Upper lobe of right lung (tissue), 1 donor: ENCODE results near the gene TMEM9. TPM values are rescaled to one million over a fixed set of nuclear protein-coding genes. Genes with fewer than 3 reads are reported as not detected.

Experiments used
- ATAC-seq: fragments of 200-7000 bp; cut with Tn5 transposase; one replicate; pipeline ENCODE4 v1.9.1; 2020; ENCODE audit warnings: mild to moderate bottlenecking, moderate library complexity
- DNase-seq: peaks from one replicate; pipeline ENCODE4 v3.0.0-alpha.2; 2020
- H3K27ac ChIP-seq: fragments of 200-600 bp; one replicate; pipeline ENCODE4 v1.8.0; 2022
- H3K27me3 ChIP-seq: fragments of 200-600 bp; one replicate; pipeline ENCODE4 v1.8.0; 2022; ENCODE audit warnings: mild to moderate bottlenecking
- H3K36me3 ChIP-seq: fragments of 200-600 bp; one replicate; pipeline ENCODE4 v1.8.0; 2022
- H3K4me1 ChIP-seq: fragments of 200-600 bp; one replicate; pipeline ENCODE4 v1.8.0; 2022
- H3K4me3 ChIP-seq: fragments of 200-600 bp; one replicate; pipeline ENCODE4 v1.8.0; 2022; ENCODE audit warnings: mild to moderate bottlenecking
- H3K9me3 ChIP-seq: fragments of 200-600 bp; one replicate; pipeline ENCODE4 v1.8.0; 2022
- CTCF ChIP-seq: fragments of 200-600 bp; IDR thresholded peaks from one replicate; pipeline ENCODE4 v1.8.0; 2022; ENCODE audit warnings: antibody characterized with exemption
- intact Hi-C: fragments of 100-400 bp; cut with DNase I; formaldehyde crosslinking; loops from one replicate; pipeline ENCODE4 v1.11.0; 2022
- total RNA-seq: library from RNA; stranded (reverse); fragmentation: NEBNext Ultra II Directional; extraction: Animal tissue kit (Norgen Biotek cat#: 25700); gene quantifications from one replicate; pipeline ENCODE4 v1.2.1, GENCODE V29; 2021
- donor health status: DM: no; HTN: yes; CAD: no; lungs with severe emphysema.

Gene TMEM9
- total RNA-seq, 1 donor from 2014 or later: 59.3 TPM

GRCh38 chr1:201157949-201158348 is 3.7 kb upstream of the TMEM9 start:
- TF ChIP-seq CTCF: no peak
- no peaks in the 10 kb centered on the region for H3K9me3 ChIP-seq
- no peak for ATAC-seq
- H3K27ac ChIP-seq: no peak overlapping the region
- H3K4me3 ChIP-seq: no peak overlapping the region
- no peaks in the 10 kb centered on the region for H3K27me3 ChIP-seq
- H3K4me1 ChIP-seq: peaks cover 11% of the 10 kb centered on the region
- intact Hi-C loops: no loop called here
- H3K36me3 ChIP-seq: no peaks in the 10 kb centered on the region
- DNase-seq: no peak

GRCh38 chr1:201156819-201157218 is 2.5 kb upstream of the TMEM9 start:
- H3K27me3 ChIP-seq: no peaks in the 10 kb centered on the region
- H3K36me3 ChIP-seq: no peaks in the 10 kb centered on the region
- H3K4me1 ChIP-seq: peaks cover 13% of the 10 kb centered on the region
- no peaks in the 10 kb centered on the region for H3K9me3 ChIP-seq
- DNase-seq (no peak), ATAC-seq (no peak)
- intact Hi-C loops: no loop called here
- H3K4me3 ChIP-seq: no peak overlapping the region
- TF ChIP-seq CTCF: no peak
- H3K27ac ChIP-seq: no peak overlapping the region

GRCh38 chr1:201156346-201156745 is 2.1 kb upstream of the TMEM9 start:
- TF ChIP-seq CTCF: no peak
- Histone ChIP-seq H3K27me3 (no peaks in the 10 kb centered on the region), H3K4me3 (no peak overlapping the region), H3K9me3 (no peaks in the 10 kb centered on the region), H3K36me3 (peaks cover 4% of the 10 kb centered on the region), H3K4me1 (peaks cover 13% of the 10 kb centered on the region), H3K27ac (no peak overlapping the region)
- intact Hi-C loops: no loop called here
- ATAC-seq: no peak
- DNase-seq: no peak

GRCh38 chr1:201155354-201155753 is 1.1 kb upstream of the TMEM9 start:
- H3K27me3 ChIP-seq: no peaks in the 10 kb centered on the region
- intact Hi-C loops: no loop called here
- DNase-seq (no peak), ATAC-seq (no peak)
- no peak for TF ChIP-seq CTCF
- no peaks in the 10 kb centered on the region for H3K9me3 ChIP-seq
- H3K36me3 ChIP-seq: peaks cover 8% of the 10 kb centered on the region
- no peak overlapping the region for H3K4me3 ChIP-seq
- H3K27ac ChIP-seq: no peak overlapping the region
- H3K4me1 ChIP-seq: peaks cover 13% of the 10 kb centered on the region

- Histone ChIP-seq H3K4me3 (peak overlapping the region; percentile 82), H3K36me3 (peaks cover 10% of the 10 kb centered on the region), H3K27ac (peak overlapping the region; percentile 86), H3K4me1 (peaks cover 13% of the 10 kb centered on the region), H3K9me3 (no peaks in the 10 kb centered on the region), H3K27me3 (no peaks in the 10 kb centered on the region)
- intact Hi-C loops: loop anchor here (2.0 kb wide), 1 partner anchor 29 kb away; no protein-coding TSS in a partner anchor
- ATAC-seq: peak; percentile 82
- no peak for DNase-seq
- TF ChIP-seq CTCF: no peak
Measured at GRCh38 chr1:201153474-201154388, 543 bp downstream of the TMEM9 start.
